ENCODE results near the gene HS3ST4.

HS3ST4 gene

DNA sequence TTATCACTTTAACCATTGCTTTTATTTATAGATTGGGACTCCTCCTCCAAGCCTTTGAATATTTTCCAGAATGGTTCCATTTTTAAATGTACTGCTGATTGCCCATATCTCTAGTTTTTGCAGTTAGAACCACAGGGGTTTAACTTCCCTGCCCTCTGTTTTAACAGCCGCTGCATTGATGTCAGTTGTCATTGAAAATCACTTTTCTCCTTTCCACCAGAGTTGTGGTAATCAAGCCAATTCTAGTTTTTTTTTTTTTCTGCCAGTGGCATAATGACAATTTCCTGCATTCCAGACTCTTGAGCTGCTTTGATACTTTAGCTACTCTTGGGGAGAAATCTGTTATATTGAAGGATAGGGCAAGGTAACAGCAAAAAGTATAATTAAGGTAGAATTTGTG, 91.5 kb downstream of the HS3ST4 start:
- no peak overlapping the region for H3K27ac ChIP-seq (ENCODE audit: low read length)
- H3K36me3 ChIP-seq (ENCODE audit: control insufficient read depth in 1 of 2, insufficient read depth in 2 of 2, low read length in 2 of 2) = no peaks in the 10 kb centered on the region
- H3K4me3 ChIP-seq (ENCODE audit: low read depth in 1 of 2, low read length in 2 of 2) = no peak overlapping the region
- no peaks in the 10 kb centered on the region for H3K4me1 ChIP-seq (ENCODE audit: control insufficient read depth in 1 of 2, insufficient read depth in 2 of 2, low read length in 2 of 2)
- no peaks in the 10 kb centered on the region for H3K27me3 ChIP-seq (ENCODE audit: low read depth, low read length)
- H3K9me3 ChIP-seq (ENCODE audit: control insufficient read depth in 1 of 2, low read length in 2 of 2) = no peaks in the 10 kb centered on the region

DNA sequence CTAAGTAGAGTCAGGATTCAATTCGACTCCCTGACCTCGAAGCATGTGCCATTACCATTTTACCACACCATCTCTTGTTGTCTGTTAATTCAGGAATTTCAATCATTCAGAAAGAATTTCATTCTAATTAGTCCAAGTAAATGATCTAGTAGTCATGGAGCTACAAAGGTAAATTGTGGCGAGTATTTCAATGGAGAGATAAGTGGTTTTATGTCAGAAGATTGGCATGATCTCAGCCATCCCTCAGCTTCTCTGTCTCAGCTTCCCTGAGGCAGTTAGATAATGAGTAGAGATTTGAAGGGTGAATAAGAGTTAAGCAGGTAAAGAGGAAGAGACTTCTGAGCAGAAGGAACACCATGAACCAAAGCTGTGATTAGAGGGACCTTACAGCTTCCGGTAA, 93.6 kb downstream of the HS3ST4 start:
- no peak overlapping the region for H3K4me3 ChIP-seq (ENCODE audit: low read depth in 1 of 2, low read length in 2 of 2)
- no peaks in the 10 kb centered on the region for H3K36me3 ChIP-seq (ENCODE audit: control insufficient read depth in 1 of 2, insufficient read depth in 2 of 2, low read length in 2 of 2)
- H3K9me3 ChIP-seq (ENCODE audit: control insufficient read depth in 1 of 2, low read length in 2 of 2) = no peaks in the 10 kb centered on the region
- H3K27me3 ChIP-seq (ENCODE audit: low read depth, low read length) = no peaks in the 10 kb centered on the region
- H3K27ac ChIP-seq (ENCODE audit: low read length) = no peak overlapping the region
- H3K4me1 ChIP-seq (ENCODE audit: control insufficient read depth in 1 of 2, insufficient read depth in 2 of 2, low read length in 2 of 2) = no peaks in the 10 kb centered on the region

DNA sequence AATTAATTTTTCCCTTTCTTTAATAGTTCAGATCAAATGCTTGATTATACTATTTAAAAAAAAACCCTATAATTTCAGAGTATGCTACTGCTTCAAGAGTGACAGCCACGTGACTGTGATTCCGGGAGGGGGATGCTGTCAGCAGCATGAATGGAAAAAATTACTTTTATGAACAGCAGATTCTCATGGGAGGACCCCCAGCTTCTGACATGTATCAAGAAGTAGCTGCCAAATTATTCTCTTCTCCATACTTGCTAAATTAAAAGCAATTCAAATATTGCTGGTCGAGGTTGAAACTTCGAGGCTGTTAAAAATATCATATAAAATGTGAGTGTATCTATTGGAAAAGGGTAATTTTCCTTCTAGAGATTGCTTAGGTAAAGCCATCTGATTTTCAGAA, 95.0 kb downstream of the HS3ST4 start:
- no peaks in the 10 kb centered on the region for H3K27me3 ChIP-seq (ENCODE audit: low read depth, low read length)
- H3K36me3 ChIP-seq (ENCODE audit: control insufficient read depth in 1 of 2, insufficient read depth in 2 of 2, low read length in 2 of 2) = no peaks in the 10 kb centered on the region
- H3K4me3 ChIP-seq (ENCODE audit: low read depth in 1 of 2, low read length in 2 of 2) = no peak overlapping the region
- no peaks in the 10 kb centered on the region for H3K4me1 ChIP-seq (ENCODE audit: control insufficient read depth in 1 of 2, insufficient read depth in 2 of 2, low read length in 2 of 2)
- H3K27ac ChIP-seq (ENCODE audit: low read length) = no peak overlapping the region
- no peaks in the 10 kb centered on the region for H3K9me3 ChIP-seq (ENCODE audit: control insufficient read depth in 1 of 2, low read length in 2 of 2)

- Histone ChIP-seq H3K4me1 (ENCODE audit: control insufficient read depth in 1 of 2, insufficient read depth in 2 of 2, low read length in 2 of 2) (no peaks in the 10 kb centered on the region), H3K27me3 (ENCODE audit: low read depth, low read length) (no peaks in the 10 kb centered on the region), H3K36me3 (ENCODE audit: control insufficient read depth in 1 of 2, insufficient read depth in 2 of 2, low read length in 2 of 2) (no peaks in the 10 kb centered on the region), H3K27ac (ENCODE audit: low read length) (no peak overlapping the region), H3K4me3 (ENCODE audit: low read depth in 1 of 2, low read length in 2 of 2) (no peak overlapping the region), H3K9me3 (ENCODE audit: control insufficient read depth in 1 of 2, low read length in 2 of 2) (no peaks in the 10 kb centered on the region)
Observed at GRCh38 chr16:25788637-25789036, 96.9 kb downstream of the HS3ST4 start.

GRCh38 chr16:25796239-25796638, 104.5 kb downstream of the HS3ST4 start:
- H3K27me3 ChIP-seq (ENCODE audit: low read depth, low read length) = no peaks in the 10 kb centered on the region
- no peak overlapping the region for H3K4me3 ChIP-seq (ENCODE audit: low read depth in 1 of 2, low read length in 2 of 2)
- peaks cover 0 to 7% of the 10 kb centered on the region in 2 donors for H3K9me3 ChIP-seq (ENCODE audit: control insufficient read depth in 1 of 2, low read length in 2 of 2)
- H3K36me3 ChIP-seq (ENCODE audit: control insufficient read depth in 1 of 2, insufficient read depth in 2 of 2, low read length in 2 of 2) = no peaks in the 10 kb centered on the region
- H3K4me1 ChIP-seq (ENCODE audit: control insufficient read depth in 1 of 2, insufficient read depth in 2 of 2, low read length in 2 of 2) = no peaks in the 10 kb centered on the region
- H3K27ac ChIP-seq (ENCODE audit: low read length) = no peak overlapping the region

DNA sequence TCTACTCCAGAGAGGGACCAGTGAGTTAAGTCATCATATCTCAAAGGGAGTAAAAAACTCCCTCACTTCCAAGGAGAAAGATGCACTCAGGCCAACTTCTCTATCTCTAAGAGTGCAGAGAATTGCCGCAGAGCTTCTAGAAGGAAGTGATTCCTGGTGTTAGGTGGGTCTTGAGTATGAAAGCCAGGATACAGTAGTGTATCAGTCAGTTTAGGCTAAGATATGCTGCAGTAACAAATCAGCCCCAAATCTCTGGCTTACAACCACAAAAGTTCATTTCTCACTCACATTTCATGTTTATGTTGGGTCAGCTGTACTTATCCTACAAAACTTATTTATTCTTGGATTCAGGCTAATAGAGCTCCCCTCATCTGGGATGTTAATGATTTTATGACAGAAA, 106.3 kb downstream of the HS3ST4 start:
- Histone ChIP-seq H3K4me1 (ENCODE audit: control insufficient read depth in 1 of 2, insufficient read depth in 2 of 2, low read length in 2 of 2) (no peaks in the 10 kb centered on the region), H3K4me3 (ENCODE audit: low read depth in 1 of 2, low read length in 2 of 2) (no peak overlapping the region), H3K36me3 (ENCODE audit: control insufficient read depth in 1 of 2, insufficient read depth in 2 of 2, low read length in 2 of 2) (no peaks in the 10 kb centered on the region), H3K27ac (ENCODE audit: low read length) (no peak overlapping the region), H3K9me3 (ENCODE audit: control insufficient read depth in 1 of 2, low read length in 2 of 2) (peaks cover 0 to 7% of the 10 kb centered on the region in 2 donors), H3K27me3 (ENCODE audit: low read depth, low read length) (no peaks in the 10 kb centered on the region)

GRCh38 chr16:25799816-25800215, 108.1 kb downstream of the HS3ST4 start:
- no peaks in the 10 kb centered on the region for H3K36me3 ChIP-seq (ENCODE audit: control insufficient read depth in 1 of 2, insufficient read depth in 2 of 2, low read length in 2 of 2)
- H3K9me3 ChIP-seq (ENCODE audit: control insufficient read depth in 1 of 2, low read length in 2 of 2) = peaks cover 0 to 7% of the 10 kb centered on the region in 2 donors
- no peaks in the 10 kb centered on the region for H3K27me3 ChIP-seq (ENCODE audit: low read depth, low read length)
- no peak overlapping the region for H3K4me3 ChIP-seq (ENCODE audit: low read depth in 1 of 2, low read length in 2 of 2)
- H3K4me1 ChIP-seq (ENCODE audit: control insufficient read depth in 1 of 2, insufficient read depth in 2 of 2, low read length in 2 of 2) = no peaks in the 10 kb centered on the region
- no peak overlapping the region for H3K27ac ChIP-seq (ENCODE audit: low read length)

DNA sequence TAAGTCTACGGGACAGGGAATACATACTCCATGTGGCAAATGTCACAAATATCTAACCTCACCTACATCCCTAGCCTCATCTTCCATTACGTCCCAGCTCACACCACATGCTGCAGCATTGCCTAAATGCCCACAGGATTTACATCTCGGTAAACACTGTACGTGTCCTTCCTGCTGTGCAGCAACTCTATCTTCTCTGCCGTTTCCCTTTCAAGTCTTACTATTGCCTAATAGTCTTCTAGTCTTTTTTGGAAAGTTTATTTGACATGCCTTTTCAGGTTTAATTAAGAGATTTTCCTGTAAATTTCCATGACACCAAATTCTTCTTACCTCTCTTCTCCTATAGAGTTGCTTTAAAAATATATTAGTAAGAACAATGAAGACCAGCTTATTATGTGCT, 120.5 kb downstream of the HS3ST4 start:
- no peaks in the 10 kb centered on the region for H3K27me3 ChIP-seq (ENCODE audit: low read depth, low read length)
- H3K36me3 ChIP-seq (ENCODE audit: control insufficient read depth in 1 of 2, insufficient read depth in 2 of 2, low read length in 2 of 2) = no peaks in the 10 kb centered on the region
- no peak overlapping the region for H3K4me3 ChIP-seq (ENCODE audit: low read depth in 1 of 2, low read length in 2 of 2)
- no peaks in the 10 kb centered on the region for H3K9me3 ChIP-seq (ENCODE audit: control insufficient read depth in 1 of 2, low read length in 2 of 2)
- H3K27ac ChIP-seq (ENCODE audit: low read length) = no peak overlapping the region
- H3K4me1 ChIP-seq (ENCODE audit: control insufficient read depth in 1 of 2, insufficient read depth in 2 of 2, low read length in 2 of 2) = no peaks in the 10 kb centered on the region

- no peaks in the 10 kb centered on the region for H3K4me1 ChIP-seq (ENCODE audit: control insufficient read depth in 1 of 2, insufficient read depth in 2 of 2, low read length in 2 of 2)
- H3K4me3 ChIP-seq (ENCODE audit: low read depth in 1 of 2, low read length in 2 of 2) = no peak overlapping the region
- H3K9me3 ChIP-seq (ENCODE audit: control insufficient read depth in 1 of 2, low read length in 2 of 2) = no peaks in the 10 kb centered on the region
- H3K27me3 ChIP-seq (ENCODE audit: low read depth, low read length) = no peaks in the 10 kb centered on the region
- H3K36me3 ChIP-seq (ENCODE audit: control insufficient read depth in 1 of 2, insufficient read depth in 2 of 2, low read length in 2 of 2) = no peaks in the 10 kb centered on the region
- no peak overlapping the region for H3K27ac ChIP-seq (ENCODE audit: low read length)
Observed at GRCh38 chr16:25817295-25817694, 125.5 kb downstream of the HS3ST4 start.

- H3K27me3 ChIP-seq (ENCODE audit: low read depth, low read length) = no peaks in the 10 kb centered on the region
- no peaks in the 10 kb centered on the region for H3K4me1 ChIP-seq (ENCODE audit: control insufficient read depth in 1 of 2, insufficient read depth in 2 of 2, low read length in 2 of 2)
- H3K9me3 ChIP-seq (ENCODE audit: control insufficient read depth in 1 of 2, low read length in 2 of 2) = no peaks in the 10 kb centered on the region
- no peak overlapping the region for H3K27ac ChIP-seq (ENCODE audit: low read length)
- no peaks in the 10 kb centered on the region for H3K36me3 ChIP-seq (ENCODE audit: control insufficient read depth in 1 of 2, insufficient read depth in 2 of 2, low read length in 2 of 2)
- H3K4me3 ChIP-seq (ENCODE audit: low read depth in 1 of 2, low read length in 2 of 2) = no peak overlapping the region
Observed at GRCh38 chr16:25817876-25818275, 126.1 kb downstream of the HS3ST4 start.

- H3K4me3 ChIP-seq (ENCODE audit: low read depth in 1 of 2, low read length in 2 of 2) = no peak overlapping the region
- H3K9me3 ChIP-seq (ENCODE audit: control insufficient read depth in 1 of 2, low read length in 2 of 2) = no peaks in the 10 kb centered on the region
- H3K27me3 ChIP-seq (ENCODE audit: low read depth, low read length) = no peaks in the 10 kb centered on the region
- H3K36me3 ChIP-seq (ENCODE audit: control insufficient read depth in 1 of 2, insufficient read depth in 2 of 2, low read length in 2 of 2) = no peaks in the 10 kb centered on the region
- H3K27ac ChIP-seq (ENCODE audit: low read length) = no peak overlapping the region
- H3K4me1 ChIP-seq (ENCODE audit: control insufficient read depth in 1 of 2, insufficient read depth in 2 of 2, low read length in 2 of 2) = no peaks in the 10 kb centered on the region
Observed at GRCh38 chr16:25823891-25824290, 132.1 kb downstream of the HS3ST4 start.

GRCh38 chr16:25827709-25828108, 135.9 kb downstream of the HS3ST4 start:
- no peak overlapping the region for H3K27ac ChIP-seq (ENCODE audit: low read length)
- H3K9me3 ChIP-seq (ENCODE audit: control insufficient read depth in 1 of 2, low read length in 2 of 2) = no peaks in the 10 kb centered on the region
- H3K4me1 ChIP-seq (ENCODE audit: control insufficient read depth in 1 of 2, insufficient read depth in 2 of 2, low read length in 2 of 2) = no peaks in the 10 kb centered on the region
- H3K4me3 ChIP-seq (ENCODE audit: low read depth in 1 of 2, low read length in 2 of 2) = no peak overlapping the region
- no peaks in the 10 kb centered on the region for H3K27me3 ChIP-seq (ENCODE audit: low read depth, low read length)
- H3K36me3 ChIP-seq (ENCODE audit: control insufficient read depth in 1 of 2, insufficient read depth in 2 of 2, low read length in 2 of 2) = no peaks in the 10 kb centered on the region

All from muscle layer of duodenum (tissue), 2 donors.